A204.1 (cell line): ENCODE results near the gene PTPRM.

Experiments
- FAIRE-seq: peaks from 2 replicates; lab custom pipeline; 2012; peaks lifted over from hg19 to GRCh38; lab: Jason Lieb, UNC

PTPRM gene

DNA sequence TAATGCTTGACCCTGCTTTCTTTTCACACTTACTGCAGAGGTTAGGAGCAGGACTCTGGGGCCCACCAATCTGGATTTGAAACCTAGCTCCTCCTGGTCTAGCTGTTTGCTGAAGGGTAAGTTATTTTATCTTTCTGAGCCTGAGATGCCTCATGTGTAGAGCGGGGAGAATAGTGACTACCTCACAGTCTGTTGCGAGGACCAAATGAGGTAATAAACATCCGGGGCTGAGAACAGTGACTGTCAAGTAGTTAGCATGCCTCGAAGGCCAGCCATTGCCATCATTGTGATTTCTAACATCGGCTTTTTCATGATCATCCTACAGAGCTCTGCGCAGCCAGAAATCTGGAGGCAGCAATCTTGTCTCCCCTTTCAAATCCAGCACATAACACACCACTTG lies 32.9 kb downstream of the PTPRM start:
- no peak for FAIRE-seq

DNA sequence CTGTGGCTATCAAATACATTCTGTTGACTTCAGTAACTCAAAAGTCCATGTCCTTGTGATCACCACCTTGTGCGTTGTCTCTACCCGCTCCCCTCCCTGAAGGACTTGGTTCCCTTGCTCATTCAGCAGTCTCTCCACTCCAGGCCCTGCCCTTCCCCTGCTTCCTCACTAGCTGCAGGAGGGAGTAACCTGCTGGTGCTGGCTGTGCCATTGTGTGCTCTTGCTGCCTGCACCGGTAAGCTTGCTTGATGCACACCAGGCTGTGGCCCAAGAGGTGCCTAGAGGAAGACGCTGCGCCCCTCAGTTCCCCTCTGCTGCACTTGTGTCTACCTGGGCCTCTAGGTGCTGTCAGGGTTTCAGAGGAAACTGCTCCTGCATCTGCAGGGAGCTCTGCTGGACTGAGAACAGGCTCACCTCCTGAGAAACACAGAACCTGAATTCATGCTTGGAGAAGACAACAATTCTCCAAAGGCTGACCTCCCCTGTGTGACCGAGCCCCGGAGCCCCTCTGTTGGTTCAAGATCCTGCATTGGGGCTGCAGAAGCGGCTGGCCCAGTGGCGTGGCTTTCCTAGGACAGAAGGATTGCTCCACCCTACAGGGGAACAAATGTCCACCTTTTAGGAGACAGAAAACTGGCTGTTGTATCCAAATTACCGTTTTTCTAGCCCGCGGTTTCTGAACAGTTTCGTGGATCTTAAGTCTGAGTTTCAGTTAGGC lies 33.6 kb downstream of the PTPRM start:
- no peak for FAIRE-seq

DNA sequence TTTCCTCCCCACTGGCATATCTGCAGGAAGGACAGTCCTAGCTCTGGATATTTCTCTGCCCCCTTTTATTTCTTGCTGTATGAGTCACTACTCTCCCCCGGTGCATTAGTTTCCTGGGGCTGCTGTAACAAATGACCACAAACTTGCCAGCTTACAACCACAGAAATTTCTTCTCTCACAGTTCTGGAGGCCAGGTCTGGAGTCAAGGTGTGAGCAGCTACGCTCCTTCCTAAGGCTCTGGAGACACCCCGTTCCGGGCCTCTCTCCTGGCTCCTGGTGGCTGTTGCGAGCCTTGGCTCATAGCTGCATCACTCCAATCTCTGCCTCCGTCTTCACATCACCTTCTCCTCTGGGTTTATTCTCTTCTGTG lies 34.1 kb downstream of the PTPRM start:
- FAIRE-seq: no peak

DNA sequence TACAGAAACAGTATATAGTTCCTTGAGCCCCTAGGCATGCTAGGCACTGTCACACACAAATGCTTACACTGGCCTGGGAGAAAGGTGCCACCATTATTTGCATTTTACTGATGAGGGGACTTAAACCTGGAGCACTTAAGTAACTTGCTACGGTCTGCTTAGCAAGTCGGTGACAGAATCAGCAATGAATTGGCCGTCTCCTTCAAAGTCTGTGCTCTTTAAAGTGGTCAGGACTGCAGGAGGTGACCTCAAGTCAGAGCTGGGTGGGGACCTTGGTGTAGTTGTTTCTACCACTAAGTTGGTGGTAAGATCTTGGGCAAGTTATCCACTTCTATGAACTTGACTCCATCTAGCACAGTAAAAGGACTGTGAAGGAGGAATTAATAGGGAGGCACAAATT lies 34.8 kb downstream of the PTPRM start:
- no peak for FAIRE-seq

DNA sequence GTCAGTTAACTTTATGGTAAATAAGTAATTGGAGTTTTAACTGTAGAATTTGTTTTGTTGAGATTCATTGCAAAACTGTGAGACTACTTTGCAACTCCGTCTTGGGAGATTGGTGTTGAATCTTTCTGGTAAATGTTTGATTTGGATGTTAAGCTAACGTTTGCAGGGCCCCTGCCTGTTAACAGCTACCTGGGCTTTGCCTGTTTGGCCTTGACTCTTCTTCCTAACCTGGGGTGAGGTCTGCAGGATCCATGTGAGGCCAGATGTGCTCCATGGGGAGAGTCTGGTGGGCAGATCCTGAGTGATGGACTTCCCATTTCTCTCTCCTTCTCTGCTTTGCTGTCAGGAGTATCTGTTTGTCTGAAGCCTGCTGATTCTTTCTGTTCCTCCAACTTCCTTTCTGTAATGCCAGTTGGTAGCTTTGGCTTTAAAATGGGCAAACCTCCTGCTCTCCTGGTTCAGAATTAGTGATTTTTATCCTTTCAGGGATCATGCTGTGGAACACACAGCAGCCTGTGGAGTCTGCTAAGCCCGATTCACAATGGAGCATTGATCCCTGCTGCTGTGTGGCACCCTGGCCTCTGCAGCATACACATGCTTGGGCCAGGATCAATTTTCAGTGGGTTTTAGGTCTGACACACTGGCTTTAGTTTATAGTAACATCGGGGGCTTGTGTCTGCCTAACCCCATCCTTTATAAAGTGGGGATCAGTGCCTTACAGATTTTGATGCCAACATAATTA lies 36.3 kb downstream of the PTPRM start:
- no peak for FAIRE-seq

DNA sequence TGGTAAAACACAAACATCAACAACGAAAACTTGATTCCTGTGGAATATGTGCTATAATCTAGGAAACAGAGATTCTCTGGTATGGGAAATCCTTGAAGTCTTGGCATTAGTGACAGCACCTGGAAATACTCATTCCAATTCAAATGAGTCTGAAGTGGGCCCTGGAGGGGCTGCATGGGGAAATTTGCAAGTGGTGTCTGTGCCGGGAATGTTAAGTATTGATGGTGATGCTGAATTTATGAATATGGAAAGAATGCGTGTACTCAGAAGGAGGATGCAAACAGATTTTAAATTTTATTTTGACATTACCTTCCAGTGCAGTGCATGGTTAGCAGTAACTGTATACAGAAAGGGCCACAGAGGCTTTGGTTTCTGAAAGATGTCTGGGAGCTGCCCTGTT lies 37.2 kb downstream of the PTPRM start:
- FAIRE-seq: no peak

DNA sequence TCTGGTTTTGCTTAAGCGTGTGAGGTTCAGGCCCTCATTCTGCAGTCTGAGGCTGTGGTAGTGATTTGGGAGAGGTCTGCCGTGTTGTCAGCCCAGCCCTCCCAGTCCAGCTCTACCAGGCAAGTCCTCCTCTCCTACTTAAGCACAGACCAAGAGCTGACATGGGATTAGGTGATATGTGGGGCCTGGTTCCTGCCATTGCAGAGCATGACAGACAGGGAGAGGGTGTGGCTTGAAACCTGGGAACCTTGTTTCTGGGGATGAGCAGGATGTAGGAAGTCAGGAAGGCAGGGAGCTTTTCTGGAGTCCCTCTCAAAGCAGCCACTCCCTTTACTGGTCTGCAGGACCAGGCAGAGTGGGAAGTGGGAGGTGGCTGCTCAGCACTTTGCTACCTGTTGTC lies 38.6 kb downstream of the PTPRM start:
- no peak for FAIRE-seq

DNA sequence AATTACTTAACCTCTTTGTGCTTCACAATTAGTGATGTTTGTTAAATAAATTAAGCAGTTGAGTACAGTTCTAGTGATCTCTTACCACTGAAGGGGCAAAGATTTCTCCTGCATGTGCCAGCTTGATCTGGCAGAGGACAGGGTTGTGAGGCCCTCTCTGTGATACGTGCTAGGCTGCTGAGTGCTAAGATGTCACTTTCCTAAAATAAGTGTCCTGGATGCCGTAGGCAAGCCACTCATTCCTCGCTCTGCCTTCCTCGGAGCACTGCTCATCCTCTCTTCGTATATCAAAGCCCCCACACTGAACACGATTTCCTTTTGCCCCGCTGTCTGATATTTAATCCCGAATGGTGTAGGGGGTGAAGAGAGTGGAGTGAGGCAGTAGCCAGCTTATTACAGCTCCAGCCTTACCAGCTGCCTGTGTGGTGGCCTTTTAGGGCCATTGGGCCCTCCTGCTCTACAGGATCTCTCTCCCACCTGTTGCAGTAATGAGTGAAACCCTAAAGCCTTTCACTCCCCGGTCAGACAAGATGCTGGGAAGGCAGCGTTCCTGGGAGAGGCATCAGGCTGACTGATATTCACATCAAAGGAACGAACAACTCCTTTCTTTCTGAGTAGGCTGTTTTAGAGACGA lies 40.5 kb downstream of the PTPRM start:
- FAIRE-seq: no peak

DNA sequence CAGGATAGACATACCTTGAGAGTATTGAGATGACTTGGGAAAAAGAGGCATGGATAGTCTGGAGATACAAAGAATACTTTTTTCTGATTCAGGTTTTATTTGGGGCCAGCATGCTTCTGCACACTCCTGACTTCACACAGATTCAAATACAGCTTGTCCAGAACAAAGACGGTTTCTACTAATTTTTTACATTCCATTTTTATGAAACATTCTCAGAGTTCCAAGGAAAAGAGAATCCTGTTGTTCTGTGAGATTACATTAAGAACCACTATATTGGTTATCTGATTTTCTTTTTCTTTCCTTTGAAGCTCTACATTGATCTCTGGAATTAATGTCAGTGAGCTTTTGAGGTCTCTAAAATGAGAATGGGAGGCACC lies 41.0 kb downstream of the PTPRM start:
- FAIRE-seq: no peak

DNA sequence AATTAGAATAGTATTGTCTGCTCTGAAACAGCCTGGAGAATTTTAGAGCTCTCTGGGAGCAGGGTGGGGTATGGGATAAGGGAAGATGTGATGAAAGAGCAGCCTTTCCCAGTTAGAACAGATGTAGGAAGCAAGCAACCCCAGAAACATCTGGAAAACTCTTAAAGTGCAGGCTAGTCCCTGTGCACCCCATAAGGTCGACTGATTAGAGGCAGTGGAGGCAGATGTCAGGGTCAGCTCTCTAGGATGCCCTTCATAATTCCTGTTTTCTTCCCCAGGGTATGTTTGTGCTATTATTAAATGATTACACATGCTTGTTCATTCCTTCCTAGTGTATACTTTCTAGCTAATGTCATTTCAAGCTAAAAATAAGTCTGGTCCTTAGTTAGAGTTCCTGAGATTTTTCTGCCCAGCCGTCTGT lies 41.7 kb downstream of the PTPRM start:
- FAIRE-seq: no peak

DNA sequence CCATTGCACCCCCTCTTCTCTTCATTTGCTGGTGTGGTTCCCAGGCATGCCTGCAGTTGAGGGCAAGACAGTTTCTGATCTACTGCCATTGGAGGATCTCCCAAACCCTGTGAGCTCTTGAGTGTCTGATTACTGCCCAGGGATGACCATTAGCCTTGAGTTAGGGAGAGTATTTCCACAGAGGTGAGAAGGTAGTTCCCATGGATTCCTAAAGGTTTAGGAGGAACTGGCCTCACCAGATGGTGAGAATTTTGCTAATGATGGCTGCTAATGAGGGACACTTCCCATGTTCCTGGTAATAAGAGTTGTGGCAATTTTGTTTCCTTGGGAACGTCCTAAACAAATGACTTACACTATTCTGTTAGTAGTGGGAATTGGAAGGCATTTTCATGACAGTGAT lies 42.5 kb downstream of the PTPRM start:
- no peak for FAIRE-seq

DNA sequence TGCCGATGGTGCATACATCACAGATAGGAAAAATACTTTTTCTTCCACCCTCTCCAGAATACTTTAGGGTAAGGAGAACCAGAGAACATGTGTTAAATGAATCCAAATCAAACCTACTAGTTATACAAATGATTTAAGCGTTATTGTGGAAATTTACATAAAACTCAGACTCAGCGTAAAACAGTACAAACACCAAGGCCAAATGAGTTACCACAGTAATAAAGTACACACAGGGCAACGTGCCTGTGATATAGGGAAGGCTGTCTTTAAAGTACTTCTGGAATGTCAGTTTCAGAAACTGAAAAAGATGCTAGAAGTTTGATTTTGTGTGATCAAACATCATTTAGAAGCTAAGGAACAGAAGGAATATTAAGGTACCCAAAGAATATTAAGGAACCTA lies 46.9 kb downstream of the PTPRM start:
- FAIRE-seq: no peak

DNA sequence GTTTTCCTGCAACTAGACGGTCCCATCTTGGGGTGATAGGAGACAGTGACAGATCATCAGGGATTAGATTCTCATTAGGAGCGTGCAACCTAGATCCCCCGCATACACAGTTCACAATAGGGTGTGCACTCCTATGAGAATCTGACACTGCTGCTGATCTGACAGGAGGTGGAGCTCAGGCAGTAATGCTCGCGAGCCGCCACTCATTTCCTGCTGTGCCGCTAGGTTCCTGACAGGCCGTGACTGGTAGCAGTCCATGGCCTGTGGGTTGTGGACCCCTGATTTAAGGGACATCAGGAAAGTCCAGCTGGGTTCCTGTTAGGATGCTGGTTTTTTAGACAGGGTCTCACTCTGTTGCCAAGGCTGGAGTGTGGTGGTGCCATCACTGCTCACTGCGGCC lies 48.7 kb downstream of the PTPRM start:
- no peak for FAIRE-seq

DNA sequence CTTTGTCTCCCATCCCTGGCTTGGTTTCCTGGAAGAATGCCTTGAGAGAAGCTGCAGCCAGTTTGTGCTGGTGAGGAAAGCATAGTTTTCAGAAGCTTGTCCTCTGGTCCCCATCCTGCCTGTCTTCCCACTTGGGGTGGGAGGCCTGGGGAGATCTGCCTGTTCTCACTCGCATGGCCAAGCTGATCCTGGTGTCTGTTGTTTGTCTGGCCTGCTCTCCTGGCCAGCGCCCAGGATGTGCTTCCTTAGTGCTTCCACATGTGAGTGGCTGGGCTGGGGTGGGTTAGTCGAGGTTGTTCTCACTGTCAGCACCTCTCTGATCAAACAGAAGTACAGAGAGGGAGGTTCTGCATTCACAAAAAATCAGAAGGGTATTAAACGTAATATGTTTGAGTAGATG lies 49.5 kb downstream of the PTPRM start:
- FAIRE-seq: no peak

DNA sequence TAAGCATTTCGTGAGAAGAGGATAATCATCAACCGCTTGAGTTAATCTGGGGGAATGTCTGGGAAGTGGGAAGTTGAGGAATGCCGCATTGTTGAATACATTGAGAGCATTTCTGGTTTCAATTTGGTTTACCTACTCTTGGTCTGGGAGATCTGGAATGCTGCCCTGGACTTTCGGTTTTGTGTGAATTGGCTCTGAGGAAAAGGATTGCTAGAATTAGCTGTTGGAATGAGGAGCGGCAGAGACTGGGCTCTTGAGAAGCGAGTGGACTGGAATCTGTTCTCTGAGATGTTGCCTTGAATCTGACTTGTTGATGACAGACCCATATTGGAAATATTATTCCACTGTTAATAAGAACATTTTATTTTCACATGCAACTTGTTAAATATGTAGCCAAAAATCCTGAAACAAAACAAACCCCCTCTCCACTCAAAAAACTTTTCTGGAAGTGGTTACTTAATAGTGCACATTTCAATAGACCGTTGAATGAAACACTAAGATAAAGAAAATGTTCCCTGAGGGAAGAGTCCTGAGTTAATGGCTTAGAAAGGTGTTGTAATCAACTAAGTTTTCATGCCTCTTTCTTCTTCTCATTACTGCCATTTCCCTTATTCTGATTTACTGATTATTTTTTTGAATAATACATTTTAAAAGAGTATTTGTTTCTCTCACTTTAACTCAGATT lies 50.8 kb downstream of the PTPRM start:
- no peak for FAIRE-seq

DNA sequence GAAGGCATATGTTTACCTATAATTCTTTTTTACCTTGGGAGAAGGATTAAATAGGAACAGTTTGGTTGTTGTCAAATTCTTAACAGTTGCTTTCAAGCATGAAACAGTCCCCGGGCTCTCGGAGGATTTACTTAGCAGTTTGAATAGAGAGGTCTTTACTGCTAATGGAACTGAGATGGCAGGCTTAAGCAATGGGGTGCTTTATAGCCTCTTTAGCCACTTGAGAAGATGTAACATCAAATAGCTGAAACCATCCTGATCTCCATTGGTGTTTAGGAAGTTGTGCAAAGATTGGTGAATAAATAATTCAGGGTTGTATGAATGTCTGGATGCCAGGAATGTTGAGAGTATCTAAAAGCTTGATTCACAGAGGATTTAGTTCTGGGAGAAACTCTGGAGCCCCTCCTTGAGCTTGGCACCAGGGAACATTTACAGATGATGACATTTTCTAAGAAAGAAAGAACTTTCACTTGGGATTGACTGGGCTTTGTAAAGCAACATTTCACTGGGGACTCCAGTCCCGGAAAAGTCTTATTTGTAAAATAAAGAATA lies 51.9 kb downstream of the PTPRM start:
- FAIRE-seq: no peak

DNA sequence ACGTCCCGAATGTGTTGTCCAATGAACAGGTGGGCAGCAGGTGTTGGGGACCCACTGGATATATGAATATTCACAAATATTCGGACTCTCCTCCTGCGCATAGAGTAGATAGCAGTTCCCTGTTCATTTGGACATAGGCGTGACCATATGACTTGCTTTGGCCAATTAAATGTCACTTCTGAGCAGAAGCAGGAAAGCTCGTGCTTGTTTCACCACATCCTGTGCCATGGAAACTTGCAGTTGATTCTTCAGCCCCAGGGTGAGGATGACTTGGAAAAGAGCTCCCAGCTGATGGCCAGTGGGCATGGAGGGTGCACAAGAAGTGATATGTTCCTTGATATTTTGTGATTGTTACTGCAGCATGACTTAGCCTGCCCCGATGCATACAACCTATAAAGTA lies 52.6 kb downstream of the PTPRM start:
- FAIRE-seq: no peak

DNA sequence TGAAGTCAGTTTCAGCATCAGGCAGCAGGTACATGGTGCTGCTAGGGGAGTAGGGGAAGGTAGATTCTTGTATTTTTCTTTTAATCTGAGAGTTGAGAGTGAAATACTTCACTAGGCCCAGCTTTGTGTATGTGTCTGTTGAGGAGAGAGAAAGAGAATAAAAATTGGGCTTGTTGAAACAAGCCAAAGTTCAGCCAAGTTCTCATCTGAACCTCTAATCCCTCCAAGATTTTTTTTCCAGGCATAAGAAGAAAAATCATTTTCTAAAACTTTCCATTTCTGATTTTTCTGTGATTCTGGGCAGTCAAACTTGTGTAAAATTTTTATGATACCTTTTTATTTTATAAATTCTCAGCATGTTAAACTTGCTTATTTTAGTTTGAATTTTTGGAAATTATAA lies 55.6 kb downstream of the PTPRM start:
- FAIRE-seq: no peak

DNA sequence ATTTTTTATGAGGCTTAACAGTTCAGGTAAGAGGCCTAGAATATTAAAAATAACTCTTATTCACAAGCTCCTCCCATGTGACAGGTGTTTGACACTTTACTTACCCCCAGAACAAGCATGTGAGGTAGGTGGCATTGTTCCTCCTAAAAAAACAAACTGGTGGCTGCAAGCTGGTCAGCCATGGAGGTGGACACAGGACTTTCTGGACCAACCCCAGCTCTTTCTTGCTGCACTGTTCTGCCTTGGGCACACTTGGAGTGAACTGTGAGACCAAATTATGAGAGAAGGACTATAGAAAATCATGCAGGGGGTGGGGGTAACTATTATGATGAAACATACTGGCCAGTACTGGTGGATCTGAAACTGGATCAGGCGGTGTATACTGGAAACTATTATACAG lies 56.6 kb downstream of the PTPRM start:
- no peak for FAIRE-seq

DNA sequence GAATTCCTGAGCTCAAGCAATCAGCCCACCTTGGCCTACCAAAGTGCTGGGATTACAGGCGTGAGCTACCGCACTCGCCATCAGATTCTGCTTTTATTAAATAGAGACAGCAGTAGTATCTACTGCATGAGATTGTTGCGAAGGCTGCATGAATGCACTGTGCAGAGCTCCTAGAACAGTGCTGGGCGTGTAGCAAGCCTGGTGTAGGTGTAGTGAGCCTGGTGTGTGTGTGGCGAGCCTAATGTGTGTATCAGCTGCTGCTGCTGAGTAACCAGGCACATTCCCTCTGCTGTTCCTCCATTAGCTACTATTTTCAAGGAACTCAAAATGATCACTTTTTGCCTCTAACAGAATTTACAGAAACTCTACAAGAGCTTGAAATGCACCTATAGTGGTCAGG lies 57.6 kb downstream of the PTPRM start:
- FAIRE-seq: no peak

DNA sequence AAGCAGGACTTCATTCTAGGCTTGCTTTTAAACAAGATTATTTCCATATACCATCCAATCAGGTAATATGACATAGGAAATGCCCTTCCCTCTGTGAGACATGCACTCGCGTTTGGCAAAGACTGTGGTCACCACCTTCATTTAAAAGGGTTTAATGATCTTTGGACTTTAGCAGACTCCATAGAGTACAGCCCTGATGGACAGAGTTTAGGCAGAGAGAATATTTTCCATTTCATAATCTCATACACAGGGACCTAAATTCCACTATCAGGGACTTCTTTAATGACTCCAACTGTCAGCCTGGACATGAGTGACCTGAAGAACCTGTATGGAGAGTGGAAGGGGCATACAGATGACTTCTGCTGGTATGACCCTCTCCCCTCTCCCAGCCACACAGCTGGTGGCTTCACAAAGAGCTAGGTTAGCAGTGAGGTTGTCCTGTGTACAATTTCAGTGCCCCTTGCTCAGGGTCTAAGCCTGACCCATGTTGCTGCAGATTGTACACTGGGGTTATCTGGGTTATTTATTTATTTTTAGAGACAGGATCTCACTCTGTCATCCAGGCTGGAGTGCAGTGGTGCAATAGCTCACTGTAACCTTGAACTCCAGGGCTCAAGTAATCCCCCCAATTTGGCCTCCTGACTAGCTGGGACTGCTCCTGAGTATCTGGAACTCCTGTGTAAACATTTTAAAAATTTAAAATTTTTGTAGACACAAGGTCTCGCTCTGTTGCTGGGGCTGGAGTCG lies 59.2 kb downstream of the PTPRM start:
- no peak for FAIRE-seq

DNA sequence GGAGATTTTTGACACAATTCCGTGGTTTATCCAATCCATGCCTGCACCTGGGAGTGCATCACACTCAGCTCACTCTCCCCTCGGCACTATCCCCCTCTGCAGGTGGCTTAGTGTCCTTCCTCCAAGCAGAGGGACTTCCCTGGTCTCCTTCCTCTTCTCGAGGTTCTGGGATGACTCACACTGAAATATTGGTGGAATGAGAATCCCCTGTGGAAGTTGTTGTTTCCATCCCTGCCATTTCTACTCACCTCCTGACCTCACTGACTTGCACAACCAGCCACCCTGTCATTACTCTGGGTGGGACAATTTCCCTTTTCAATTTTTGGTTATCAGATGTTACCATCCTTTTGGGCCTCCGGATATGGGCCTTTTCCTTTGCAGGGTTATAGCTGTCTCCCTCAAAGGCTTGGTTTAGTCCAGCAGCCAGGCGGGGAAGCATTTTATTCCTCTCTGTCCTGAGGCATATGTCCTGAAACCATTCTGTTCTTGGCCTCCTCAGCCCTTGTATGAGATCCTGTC lies 59.9 kb downstream of the PTPRM start:
- FAIRE-seq: no peak
